ENCODE data around the gene MBP.

The MBP gene

DNA sequence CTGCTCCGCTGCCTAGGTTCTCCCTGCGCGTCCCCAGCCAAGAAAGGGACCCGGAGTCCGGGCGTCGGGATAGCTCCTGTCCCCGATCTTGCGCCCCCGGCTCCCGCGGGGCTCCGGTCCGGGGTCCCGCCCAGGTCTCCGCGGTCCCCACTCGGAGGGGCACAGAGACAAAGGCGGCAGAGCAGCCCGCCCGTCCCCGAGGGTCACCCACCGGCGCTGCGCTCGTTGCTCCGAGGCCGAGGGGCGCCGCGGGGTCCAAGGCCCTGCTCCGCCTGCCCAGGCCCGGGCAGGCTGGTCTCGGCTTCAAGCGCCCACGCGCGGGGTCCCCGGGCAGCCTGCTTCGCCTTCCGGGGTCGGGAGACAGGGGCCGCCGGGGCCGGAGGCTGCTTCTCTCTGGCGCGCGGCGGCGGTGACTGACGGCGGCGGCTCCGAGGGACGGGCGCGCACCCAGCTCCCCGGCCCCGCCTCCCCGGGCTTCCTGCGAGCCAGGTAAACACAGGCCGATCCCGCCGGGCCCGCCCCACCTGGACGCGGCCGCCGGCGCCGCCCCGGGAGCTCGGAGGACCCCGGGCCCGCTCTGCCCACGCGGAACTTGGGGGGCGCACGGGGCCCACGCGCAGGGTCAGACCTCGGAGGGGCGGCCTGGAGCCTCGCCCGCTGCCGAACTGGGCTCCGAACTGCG, at the start of gene MBP:
TSS of gene MBP (minus strand) at position 415 of the 682 bp plus-strand sequence. CDS start 27,522 bp downstream, outside the sequence.
- DNase-seq: peak; percentile 51

- no peak for DNase-seq
Measured at GRCh38 chr18:77181950-77182707, 49.5 kb upstream of the MBP start.

DNA sequence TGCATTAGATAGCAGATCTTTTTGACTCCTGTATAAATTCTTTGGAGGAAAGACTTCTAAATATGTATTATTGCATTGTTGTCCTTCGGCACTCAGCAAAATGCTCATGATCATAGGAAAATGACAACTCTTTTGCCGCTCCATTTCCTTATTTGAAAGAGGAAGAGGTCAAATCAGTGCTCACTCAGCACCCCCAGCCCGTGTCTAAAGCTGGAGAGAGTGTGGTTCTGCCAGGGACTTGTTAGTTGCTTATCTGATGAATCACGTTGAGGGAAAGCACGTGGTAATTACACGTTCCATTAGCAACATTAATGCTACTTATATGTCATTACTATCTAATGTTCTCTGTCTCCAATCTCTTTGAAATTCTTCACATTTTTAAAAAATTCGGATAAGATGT, 46.0 kb upstream of the MBP start:
- no peak for DNase-seq

GRCh38 chr18:77177009-77177408, 44.4 kb upstream of the MBP start:
- no peak for DNase-seq

DNA sequence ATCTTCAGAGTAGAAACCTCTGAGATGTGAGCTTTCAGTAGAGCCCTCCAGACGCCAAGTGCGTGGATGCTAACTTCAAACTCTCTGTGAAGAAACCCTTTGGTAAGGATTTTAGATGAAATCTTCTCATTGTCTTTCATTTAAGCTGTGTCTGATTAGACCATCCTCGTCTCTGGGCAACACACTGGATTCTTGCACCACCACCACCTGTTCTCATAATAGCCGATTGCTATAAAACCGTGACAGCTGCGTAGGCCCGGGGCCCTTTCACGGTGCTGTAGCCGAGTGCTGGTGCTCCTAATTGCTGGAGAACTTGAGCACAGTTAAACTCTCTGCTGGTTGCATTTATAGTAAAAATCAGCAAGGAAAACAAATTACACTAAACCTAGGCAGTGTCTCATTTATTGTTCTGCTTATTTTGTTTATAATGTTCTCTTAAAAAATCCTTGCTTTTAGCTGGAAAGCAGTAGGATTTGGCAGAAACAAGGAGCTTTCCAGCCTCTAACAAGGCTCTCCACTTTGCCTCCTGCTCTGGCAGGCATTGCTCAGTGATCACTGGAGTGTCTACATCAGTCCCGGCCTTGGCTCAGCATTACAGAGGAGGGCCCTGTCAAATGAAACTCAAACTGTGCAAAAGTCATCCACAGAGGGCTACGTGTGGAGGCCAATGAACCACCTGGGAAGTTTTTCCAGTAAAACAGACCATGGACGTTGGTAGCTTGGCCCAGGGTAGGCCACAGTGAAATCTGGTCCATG, 40.9 kb upstream of the MBP start:
- no peak for DNase-seq

DNA sequence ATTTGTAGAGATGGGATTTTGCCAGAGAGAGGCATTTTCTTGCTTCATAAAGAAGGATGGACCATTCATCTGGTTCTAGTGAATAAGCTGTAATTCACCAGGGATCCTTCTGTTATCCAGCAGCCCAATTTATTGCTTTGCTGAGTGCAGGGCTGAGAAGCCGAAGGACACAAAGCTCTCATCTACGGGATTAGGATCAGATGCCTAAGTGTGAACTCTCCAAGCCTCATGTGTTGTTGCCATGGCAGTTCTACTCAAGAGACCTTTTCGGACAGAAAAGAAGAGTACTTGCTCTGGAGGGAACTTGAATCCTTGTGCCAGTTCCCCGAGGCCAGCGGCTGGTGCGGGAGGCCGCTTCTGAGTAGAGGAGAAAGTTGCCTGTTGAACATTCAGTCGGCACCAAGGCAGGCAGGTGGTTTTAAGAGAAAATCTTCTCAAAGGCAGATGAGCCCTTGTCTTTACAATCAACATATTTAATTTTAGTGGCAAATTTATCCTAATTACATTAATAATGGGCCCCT, 38.4 kb upstream of the MBP start:
- no peak for DNase-seq

DNA sequence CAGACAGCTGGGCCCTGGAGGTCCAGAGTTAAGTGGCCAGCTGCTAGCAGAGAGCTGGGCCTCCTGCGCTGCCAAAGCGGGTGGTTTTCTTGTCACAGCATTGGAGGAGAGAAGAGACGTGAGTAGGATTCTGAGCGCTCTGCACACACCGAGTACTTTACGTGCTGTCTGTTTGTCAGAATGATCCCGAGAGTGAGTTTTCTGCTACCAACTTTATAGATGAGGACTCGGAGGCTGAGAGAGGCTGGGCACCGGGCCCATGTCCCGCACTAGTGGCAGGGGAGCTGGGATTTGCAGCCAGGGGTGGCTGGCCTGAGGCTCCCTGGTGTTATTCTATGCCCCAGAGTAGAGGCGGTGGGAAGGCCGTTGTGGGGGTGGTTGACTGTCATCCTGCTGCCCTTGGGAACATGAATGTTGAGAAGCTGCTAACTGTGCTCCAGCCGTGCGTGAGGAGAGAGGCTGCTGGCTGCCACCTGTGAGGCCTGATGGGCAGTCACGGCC, 36.3 kb upstream of the MBP start:
- no peak for DNase-seq

DNA sequence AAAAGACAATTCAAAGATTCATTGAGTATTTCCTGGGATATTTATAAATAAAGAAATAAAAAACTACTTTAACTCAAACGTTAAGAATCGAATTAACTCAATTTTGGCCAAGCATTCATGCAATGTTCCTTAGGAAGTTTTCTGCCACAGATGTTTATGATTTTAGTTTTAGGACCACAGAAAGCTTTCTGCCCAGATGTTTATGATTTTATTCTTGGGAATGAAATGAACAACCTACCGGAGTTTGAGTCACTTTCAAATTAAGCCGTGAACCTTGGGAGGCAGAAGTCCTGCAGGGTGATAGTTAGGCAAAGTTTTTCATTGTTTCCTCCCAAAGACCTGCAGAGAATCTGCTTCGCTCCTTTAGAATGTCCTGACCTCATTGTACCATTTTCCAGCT, 34.7 kb upstream of the MBP start:
- DNase-seq: no peak

GRCh38 chr18:77166523-77166922, 33.9 kb upstream of the MBP start:
- no peak for DNase-seq

- no peak for DNase-seq
Measured at GRCh38 chr18:77165503-77166188, 33.1 kb upstream of the MBP start.

DNA sequence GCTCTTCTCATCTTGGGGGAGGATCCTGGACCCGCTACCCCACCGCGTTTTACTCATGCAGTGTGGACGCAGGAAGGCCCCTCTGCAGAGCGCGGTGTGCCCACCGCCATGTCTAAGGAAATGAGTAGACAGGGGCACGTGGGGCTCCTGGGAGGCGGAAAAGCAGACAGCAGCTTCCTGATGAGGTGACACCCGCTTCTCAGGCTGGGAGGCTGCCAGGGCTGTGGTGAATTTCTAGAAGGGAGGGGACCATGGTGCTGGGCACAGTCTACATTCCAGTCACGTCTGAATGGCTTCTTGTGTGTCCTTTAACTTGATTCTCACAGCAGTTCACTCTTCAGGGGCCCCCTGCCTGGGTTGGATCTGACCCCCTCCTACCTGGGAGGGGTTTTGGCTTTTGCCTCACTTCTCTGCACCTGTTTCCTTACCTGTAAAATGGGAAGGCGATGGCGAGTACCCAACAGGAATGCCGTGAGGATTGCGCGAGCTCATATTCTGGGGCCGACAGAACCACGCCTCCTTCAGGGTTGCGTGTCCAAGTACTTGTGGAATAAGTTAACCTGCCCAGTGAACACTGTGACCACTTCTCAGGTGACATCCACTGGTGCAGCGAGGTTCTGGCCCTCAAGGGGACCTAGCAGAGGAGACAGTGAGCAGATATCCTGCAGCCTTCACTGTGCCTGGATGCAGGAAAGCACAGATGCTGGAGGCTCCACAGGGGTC, 32.3 kb upstream of the MBP start:
- DNase-seq: no peak

- no peak for DNase-seq
Measured at GRCh38 chr18:77164026-77164425, 31.4 kb upstream of the MBP start.

- DNase-seq: no peak
Measured at GRCh38 chr18:77162580-77162979, 30.0 kb upstream of the MBP start.

- DNase-seq: no peak
Measured at GRCh38 chr18:77161961-77162360, 29.4 kb upstream of the MBP start.

GRCh38 chr18:77161383-77161782, 28.8 kb upstream of the MBP start:
- no peak for DNase-seq

GRCh38 chr18:77160515-77160914, 27.9 kb upstream of the MBP start:
- DNase-seq: no peak

GRCh38 chr18:77157312-77157711, 24.7 kb upstream of the MBP start:
- no peak for DNase-seq

GRCh38 chr18:77155031-77155430, 22.4 kb upstream of the MBP start:
- no peak for DNase-seq

- DNase-seq: no peak
Measured at GRCh38 chr18:77153404-77153803, 20.8 kb upstream of the MBP start.

- no peak for DNase-seq
Measured at GRCh38 chr18:77151772-77152520, 19.4 kb upstream of the MBP start.

GRCh38 chr18:77151033-77151771, 18.6 kb upstream of the MBP start:
- DNase-seq: no peak
